Stomach (tissue), 9 donors: Measurements from ENCODE around the gene PIR. TPM values are rescaled to one million over a fixed set of nuclear protein-coding genes. Genes with fewer than 3 reads are reported as not detected.

Experiments used
- DNase-seq, 2 donors: peaks; one replicate each; pipeline versions ENCODE4 v3.0.0 to v3.0.0-alpha.2; 2013 to 2019
- H3K27ac ChIP-seq, 5 donors: fragments of 200-600 bp in 4 of 5; sonication (generic) in 4 of 5; one replicate each; pipeline ENCODE4 v1.5.1; 2013 to 2019; ENCODE audit warnings: mild to moderate bottlenecking in 1 of 5, moderate library complexity in 1 of 5
- H3K27me3 ChIP-seq, 3 donors: fragments of 200-600 bp; sonication (generic); one replicate each; pipeline ENCODE4 v1.5.1; 2017 to 2019; ENCODE audit warnings: mixed run types in 1 of 3
- H3K36me3 ChIP-seq, 4 donors: fragments of 200-600 bp; sonication (generic); 1 replicate in 3 of 4; 2 replicates in 1 of 4; pipeline ENCODE4 v1.5.1; 2016 to 2019
- H3K4me1 ChIP-seq, 4 donors: fragments of 200-600 bp; sonication (generic); one replicate each; pipeline ENCODE4 v1.5.1; 2016 to 2019
- H3K4me3 ChIP-seq, 4 donors: fragments of 200-600 bp; sonication (generic) in 3 of 4; one replicate each; pipeline ENCODE4 v1.5.1; 2016 to 2019; ENCODE audit warnings: mild to moderate bottlenecking in 1 of 4
- H3K9me3 ChIP-seq, 4 donors: fragments of 200-600 bp; sonication (generic); one replicate each; pipeline ENCODE4 v1.5.1; 2016 to 2019
- CTCF ChIP-seq, 7 experiments: fragments of 450-650 bp in 4 of 7; fragments of 200-600 bp in 3 of 7; sonication (generic) in 3 of 7; IDR thresholded peaks; one replicate each; pipeline ENCODE4 v1.5.1; 2016 to 2019; ENCODE audit warnings: antibody characterized with exemption in 7 of 7, control low read depth in 2 of 7, mild to moderate bottlenecking in 1 of 7
- EP300 ChIP-seq: sonication (generic); formaldehyde crosslinking; IDR thresholded peaks from one replicate; pipeline ENCODE4 v1.6.1; 2017; ENCODE audit warnings: antibody characterized with exemption
- POLR2A ChIP-seq, 4 donors: fragments of 450-650 bp; IDR thresholded peaks; one replicate each; pipeline ENCODE4 v1.6.1; 2016; ENCODE audit warnings: antibody characterized with exemption in 4 of 4, control low read depth in 2 of 4, mild to moderate bottlenecking in 1 of 4, moderate library complexity in 1 of 4
- POLR2AphosphoS5 ChIP-seq, 3 donors: sonication (generic); formaldehyde crosslinking; IDR thresholded peaks; one replicate each; pipeline ENCODE4 v1.6.1; 2016; ENCODE audit warnings: antibody characterized with exemption in 3 of 3
- WGBS, 5 donors: extraction: QIAGEN DNeasy Blood & Tissue Kit in 3 of 5; methylation state at CpG; one replicate each; pipeline versions ENCODE4 v1.1.5 to v1.1.7; 2013 to 2018; 5-methylcytosine and 5-hydroxymethylcytosine counted together
- intact Hi-C: fragments of 100-400 bp; cut with DNase I; formaldehyde crosslinking; loops from one replicate; pipeline ENCODE4 v1.15.1; 2023; ENCODE audit warnings: low total_unique reads
- polyA plus RNA-seq, 3 donors: library from polyadenylated mRNA; stranded (reverse); fragments of 200-250 nt; gene quantifications; one replicate each; pipeline ENCODE4 v1.2.3, GENCODE V29; 2013
- total RNA-seq, 5 donors: library from RNA; depleted of rRNA; stranded (reverse); fragments of >200 nt; gene quantifications; one replicate each; pipeline versions ENCODE4 v1.1.0 to v1.2.3, GENCODE V29; 2014 to 2016
- donor health status: healthy with polysubstance abuse.
- donor health status: Bipolar disorder and iron deficiency.
- donor health status: healthy.

PIR gene
- total and polyA plus RNA-seq, 8 donors = 5.2 to 47.5 (median 12.7) TPM

- intact Hi-C loops = no loop called here
- no peak overlapping the region for H3K4me3 ChIP-seq
- no peaks in the 10 kb centered on the region for H3K9me3 ChIP-seq
- no peaks in the 10 kb centered on the region for H3K4me1 ChIP-seq
- H3K36me3 ChIP-seq = no peaks in the 10 kb centered on the region
- TF ChIP-seq POLR2AphosphoS5 (IDR thresholded peaks at IDR 0.05) (no peak), POLR2A (IDR thresholded peaks at IDR 0.05) (no peak), EP300 (no peak), CTCF (IDR thresholded peaks at IDR 0.05) (no peak)
- no peak overlapping the region for H3K27ac ChIP-seq
- WGBS, 5 donors = 73 to 97% (median 90%) methylated on average over 5 of the region's 5 CpGs
- H3K27me3 ChIP-seq = peaks cover 0 to 8% (median 0%) of the 10 kb centered on the region in 3 donors
- no peak for DNase-seq
Measured at GRCh38 chrX:15507005-15507404, 13.9 kb upstream of the PIR start.

- DNase-seq = no peak
- intact Hi-C loops = no loop called here
- H3K36me3 ChIP-seq = no peaks in the 10 kb centered on the region
- H3K9me3 ChIP-seq = no peaks in the 10 kb centered on the region
- WGBS, 5 donors = 59 to 77% (median 74%) methylated on average over 3 of the region's 3 CpGs
- TF ChIP-seq CTCF (IDR thresholded peaks at IDR 0.05) = no peak
- peaks cover 0 to 8% (median 0%) of the 10 kb centered on the region in 3 donors for H3K27me3 ChIP-seq
- H3K4me3 ChIP-seq = no peak overlapping the region
- no peak overlapping the region for H3K27ac ChIP-seq
- no peaks in the 10 kb centered on the region for H3K4me1 ChIP-seq
Measured at GRCh38 chrX:15505101-15505500, 12.0 kb upstream of the PIR start.

- Histone ChIP-seq H3K4me3 (no peak overlapping the region), H3K4me1 (no peaks in the 10 kb centered on the region), H3K27me3 (peaks cover 0 to 8% (median 0%) of the 10 kb centered on the region in 3 donors), H3K27ac (no peak overlapping the region), H3K9me3 (no peaks in the 10 kb centered on the region), H3K36me3 (no peaks in the 10 kb centered on the region)
- DNase-seq = no peak
- intact Hi-C loops = no loop called here
- TF ChIP-seq CTCF (IDR thresholded peaks at IDR 0.05) (no peak), POLR2A (IDR thresholded peaks at IDR 0.05) (no peak), EP300 (no peak), POLR2AphosphoS5 (IDR thresholded peaks at IDR 0.05) (no peak)
- 69 to 89% (median 77%) methylated on average over 1 of the region's 1 CpG for WGBS, 5 donors
Measured at GRCh38 chrX:15504661-15505060, 11.5 kb upstream of the PIR start.

GRCh38 chrX:15501506-15501905 lies 8.4 kb upstream of the PIR start:
- TF ChIP-seq CTCF (IDR thresholded peaks at IDR 0.05) = no peak
- TF ChIP-seq EP300 = no peak
- TF ChIP-seq POLR2A (IDR thresholded peaks at IDR 0.05) = no peak
- no peak for TF ChIP-seq POLR2AphosphoS5 (IDR thresholded peaks at IDR 0.05)
- Histone ChIP-seq H3K27me3 (peaks cover 0 to 8% (median 0%) of the 10 kb centered on the region in 3 donors), H3K36me3 (no peaks in the 10 kb centered on the region), H3K9me3 (no peaks in the 10 kb centered on the region), H3K4me3 (no peak overlapping the region), H3K4me1 (no peaks in the 10 kb centered on the region), H3K27ac (no peak overlapping the region)
- WGBS, 5 donors = 85 to 95% (median 91%) methylated on average over 9 of the region's 9 CpGs
- intact Hi-C loops = no loop called here
- DNase-seq = no peak
